HEK293 (cell line): ENCODE data around the gene CLEC2A.

Experiments used
- CTCF ChIA-PET: fragments of 350-600 bp; formaldehyde crosslinking; extraction: SDS; loops from one replicate; lab custom pipeline; 2021; ENCODE audit warnings: antibody characterized with exemption; lab: Yijun Ruan, JAX
- POLR2A ChIA-PET: fragments of 300-600 bp; formaldehyde crosslinking; extraction: SDS; loops from one replicate; lab custom pipeline; 2020; ENCODE audit warnings: antibody characterized with exemption, inconsistent platforms; lab: Yijun Ruan, JAX
- H3K27ac ChIP-seq: fragments of 200-500 bp; sonication (Bioruptor generic); 2 replicates; pipeline ENCODE4 v1.5.1; 2014; ENCODE audit warnings: low read depth, low read length, control low read depth, inconsistent platforms; ENCODE audit errors: extremely low read depth
- H3K36me3 ChIP-seq, 2 experiments: fragments of 200-500 bp in 1 of 2; sonication (Bioruptor generic) in 1 of 2; 1 replicate in 1 of 2; 2 replicates in 1 of 2; pipeline ENCODE4 v1.5.1; 2014 to 2017; ENCODE audit warnings: inconsistent platforms in 2 of 2, low read length in 2 of 2; ENCODE audit not compliant: control insufficient read depth in 2 of 2, insufficient read depth in 1 of 2
- H3K4me1 ChIP-seq: fragments of 200-500 bp; sonication (Bioruptor generic); 2 replicates; pipeline ENCODE4 v1.5.1; 2014; ENCODE audit warnings: mild to moderate bottlenecking, low read length, inconsistent platforms; ENCODE audit not compliant: control insufficient read depth, insufficient read depth
- H3K4me3 ChIP-seq: 2 replicates; pipeline ENCODE4 v1.5.1; 2011; ENCODE audit warnings: low read depth, mild to moderate bottlenecking, control low read depth, low read length, moderate library complexity
- H3K9me3 ChIP-seq: fragments of 200-500 bp; sonication (Bioruptor generic); 2 replicates; pipeline ENCODE4 v1.5.1; 2014; ENCODE audit warnings: low read depth, low read length, inconsistent platforms; ENCODE audit not compliant: control insufficient read depth, insufficient read depth
- IKZF3 ChIP-seq: fragments of 450-650 bp; IDR thresholded peaks from 2 replicates; pipeline ENCODE4 v1.5.0; 2018; ENCODE audit warnings: missing biosample characterization, mild to moderate bottlenecking, missing genetic modification characterization, moderate library complexity
- KLF17 ChIP-seq: fragments of 450-650 bp; formaldehyde crosslinking; IDR thresholded peaks from 2 replicates; pipeline ENCODE4 v1.5.1; 2016; ENCODE audit warnings: missing biosample characterization, missing genetic modification characterization
- KLF7 ChIP-seq: fragments of 450-650 bp; formaldehyde crosslinking; IDR thresholded peaks from 2 replicates; pipeline ENCODE4 v1.5.1; 2016; ENCODE audit warnings: missing biosample characterization, missing genetic modification characterization, borderline replicate concordance
- KLF9 ChIP-seq: fragments of 450-650 bp; formaldehyde crosslinking; IDR thresholded peaks from 2 replicates; pipeline ENCODE4 v1.5.1; 2016; ENCODE audit warnings: missing biosample characterization, missing genetic modification characterization, low read depth
- MZF1 ChIP-seq: fragments of 450-650 bp; formaldehyde crosslinking; IDR thresholded peaks from 2 replicates; pipeline ENCODE4 v1.5.1; 2017; ENCODE audit warnings: missing biosample characterization, missing genetic modification characterization, borderline replicate concordance
- PRDM6 ChIP-seq: fragments of 450-650 bp; formaldehyde crosslinking; IDR thresholded peaks from 2 replicates; pipeline ENCODE4 v1.5.1; 2017; ENCODE audit warnings: missing biosample characterization, missing genetic modification characterization
- SP3 ChIP-seq: fragments of 450-650 bp; formaldehyde crosslinking; IDR thresholded peaks from 2 replicates; pipeline ENCODE4 v1.5.1; 2016; ENCODE audit warnings: missing biosample characterization, missing genetic modification characterization
- TCF7L2 ChIP-seq: IDR thresholded peaks from 2 replicates; pipeline ENCODE4 v1.6.1; 2011; ENCODE audit warnings: low read depth, mild to moderate bottlenecking, inconsistent platforms, low read length, moderate library complexity, borderline replicate concordance
- YY2 ChIP-seq: fragments of 450-650 bp; formaldehyde crosslinking; IDR thresholded peaks from 2 replicates; pipeline ENCODE4 v1.5.1; 2016; ENCODE audit warnings: missing biosample characterization, missing genetic modification characterization
- ZNF133 ChIP-seq: fragments of 450-650 bp; formaldehyde crosslinking; IDR thresholded peaks from 2 replicates; pipeline ENCODE4 v1.5.1; 2016; ENCODE audit warnings: missing biosample characterization, missing genetic modification characterization
- ZNF16 ChIP-seq: fragments of 450-650 bp; formaldehyde crosslinking; IDR thresholded peaks from 2 replicates; pipeline ENCODE4 v1.5.1; 2016; ENCODE audit warnings: low read depth, missing biosample characterization, missing genetic modification characterization
- ZNF26 ChIP-seq: fragments of 450-650 bp; formaldehyde crosslinking; IDR thresholded peaks from 2 replicates; pipeline ENCODE4 v1.5.1; 2016; ENCODE audit warnings: missing biosample characterization, missing genetic modification characterization
- ZNF311 ChIP-seq: fragments of 450-650 bp; formaldehyde crosslinking; IDR thresholded peaks from 2 replicates; pipeline ENCODE4 v1.5.1; 2017; ENCODE audit warnings: missing biosample characterization, missing genetic modification characterization, borderline replicate concordance
- ZNF48 ChIP-seq: fragments of 450-650 bp; formaldehyde crosslinking; IDR thresholded peaks from 2 replicates; pipeline ENCODE4 v1.5.1; 2016; ENCODE audit warnings: missing biosample characterization, missing genetic modification characterization
- ZNF621 ChIP-seq: fragments of 450-650 bp; formaldehyde crosslinking; IDR thresholded peaks from 2 replicates; pipeline ENCODE4 v1.5.1; 2017; ENCODE audit warnings: missing biosample characterization, missing genetic modification characterization
- ZNF645 ChIP-seq: fragments of 450-650 bp; formaldehyde crosslinking; IDR thresholded peaks from 2 replicates; pipeline ENCODE4; 2016; ENCODE audit warnings: missing biosample characterization, missing genetic modification characterization
- ZNF654 ChIP-seq: fragments of 450-650 bp; formaldehyde crosslinking; IDR thresholded peaks from 2 replicates; pipeline ENCODE4 v1.5.1; 2016; ENCODE audit warnings: low read depth, missing biosample characterization, missing genetic modification characterization
- ZNF658 ChIP-seq: fragments of 450-650 bp; formaldehyde crosslinking; IDR thresholded peaks from 2 replicates; pipeline ENCODE4; 2016; ENCODE audit warnings: missing biosample characterization, missing genetic modification characterization
- ZNF76 ChIP-seq: fragments of 450-650 bp; formaldehyde crosslinking; IDR thresholded peaks from 2 replicates; pipeline ENCODE4; 2016; ENCODE audit warnings: low read depth, missing biosample characterization, missing genetic modification characterization, borderline replicate concordance
- ZNF792 ChIP-seq: fragments of 450-650 bp; formaldehyde crosslinking; IDR thresholded peaks from 2 replicates; pipeline ENCODE4 v1.5.1; 2016; ENCODE audit warnings: missing biosample characterization, missing genetic modification characterization

Gene CLEC2A

GRCh38 chr12:9895215-9895971 lies 36.8 kb downstream of the CLEC2A start:
- CTCF ChIA-PET = interaction anchor here (0.6 to 1.2 kb wide), 2 partner anchors 12 to 143 kb away, joined by 3 read pairs; no protein-coding TSS in a partner anchor
- H3K36me3 ChIP-seq = no peaks in the 10 kb centered on the region
- no peak for TF ChIP-seq SP3
- no peak for TF ChIP-seq ZNF621 (tag by site-specific recombination)
- no peak for TF ChIP-seq YY2
- TF ChIP-seq ZNF658 = no peak
- no peak for TF ChIP-seq KLF7 (tag by site-specific recombination)
- no peak overlapping the region for H3K27ac ChIP-seq
- POLR2A ChIA-PET = no interaction called here
- no peaks in the 10 kb centered on the region for H3K9me3 ChIP-seq
- no peak overlapping the region for H3K4me3 ChIP-seq
- H3K4me1 ChIP-seq = no peaks in the 10 kb centered on the region

GRCh38 chr12:9888665-9889273 lies 43.4 kb downstream of the CLEC2A start:
- H3K36me3 ChIP-seq = no peaks in the 10 kb centered on the region
- CTCF ChIA-PET = no interaction called here

GRCh38 chr12:9883175-9883574 lies 49.0 kb downstream of the CLEC2A start:
- Histone ChIP-seq H3K4me3 (no peak overlapping the region), H3K36me3 (no peaks in the 10 kb centered on the region), H3K9me3 (no peaks in the 10 kb centered on the region), H3K27ac (no peak overlapping the region), H3K4me1 (no peaks in the 10 kb centered on the region)
- ChIA-PET POLR2A (no interaction called here), CTCF (no interaction called here)
- no peak for TF ChIP-seq IKZF3 (tag by site-specific recombination)

More at GRCh38 chr12:9888665-9889273, 43.4 kb downstream of the CLEC2A start:
- no peaks in the 10 kb centered on the region for H3K4me1 ChIP-seq
- H3K4me3 ChIP-seq = no peak overlapping the region
- H3K9me3 ChIP-seq = no peaks in the 10 kb centered on the region
- TF ChIP-seq SP3 = no peak
- no peak for TF ChIP-seq ZNF76
- no peak for TF ChIP-seq KLF17 (tag by site-specific recombination)
- TF ChIP-seq ZNF311 (tag by site-specific recombination) = no peak
- TF ChIP-seq ZNF16 (tag by site-specific recombination) = no peak
- TF ChIP-seq ZNF645 (tag by site-specific recombination) = no peak
- POLR2A ChIA-PET = no interaction called here
- no peak overlapping the region for H3K27ac ChIP-seq

- ChIA-PET POLR2A (no interaction called here), CTCF (no interaction called here)
- Histone ChIP-seq H3K4me3 (no peak overlapping the region), H3K4me1 (no peaks in the 10 kb centered on the region), H3K27ac (no peak overlapping the region), H3K9me3 (no peaks in the 10 kb centered on the region), H3K36me3 (no peaks in the 10 kb centered on the region)
- TF ChIP-seq MZF1 (tag by site-specific recombination) (no peak), TCF7L2 (no peak), ZNF654 (tag by site-specific recombination) (no peak), ZNF48 (no peak), ZNF26 (tag by site-specific recombination) (no peak), KLF17 (tag by site-specific recombination) (no peak), KLF9 (no peak), ZNF792 (no peak), ZNF133 (tag by site-specific recombination) (no peak), PRDM6 (tag by site-specific recombination) (no peak)
Measured at GRCh38 chr12:9881988-9882387, 50.2 kb downstream of the CLEC2A start.
